Lung (tissue), 12 donors: ENCODE data around the gene TUSC2. TPM values are rescaled to one million over a fixed set of nuclear protein-coding genes. Genes with fewer than 3 reads are reported as not detected.

Experiments used
- ATAC-seq: fragments of 200-7000 bp; cut with Tn5 transposase; one replicate; pipeline ENCODE4 v1.9.1; 2020; ENCODE audit warnings: moderate number of reproducible peaks; ENCODE audit not compliant: insufficient read depth, low FRiP score
- DNase-seq, 3 donors: peaks; one replicate each; pipeline ENCODE4 v3.0.0-alpha.2; 2013 to 2017
- H3K27ac ChIP-seq, 2 donors: one replicate each; pipeline ENCODE4 v1.5.1; 2013; ENCODE audit warnings: mild to moderate bottlenecking in 2 of 2, moderate library complexity in 2 of 2, control low read depth in 1 of 2, inconsistent platforms in 1 of 2, low read depth in 1 of 2, low read length in 1 of 2
- H3K27me3 ChIP-seq, 3 donors: one replicate each; pipeline ENCODE4 v1.5.1; 2013; ENCODE audit warnings: low read length in 2 of 3; ENCODE audit not compliant: control insufficient read depth in 3 of 3, insufficient read depth in 3 of 3
- H3K36me3 ChIP-seq, 4 donors: one replicate each; pipeline ENCODE4 v1.5.1; 2013; ENCODE audit warnings: low read length in 4 of 4, mild to moderate bottlenecking in 1 of 4, moderate library complexity in 1 of 4; ENCODE audit not compliant: control insufficient read depth in 4 of 4, insufficient read depth in 4 of 4
- H3K4me1 ChIP-seq, 5 donors: one replicate each; pipeline ENCODE4 v1.5.1; 2013; ENCODE audit warnings: low read length in 5 of 5, mild to moderate bottlenecking in 2 of 5, moderate library complexity in 1 of 5; ENCODE audit not compliant: control insufficient read depth in 5 of 5, insufficient read depth in 5 of 5
- H3K4me3 ChIP-seq: one replicate; pipeline ENCODE4 v1.5.1; 2013; ENCODE audit warnings: mild to moderate bottlenecking, control low read depth, moderate library complexity
- H3K9ac ChIP-seq, 2 donors: one replicate each; pipeline ENCODE4 v1.5.1; 2013; ENCODE audit warnings: low read length in 2 of 2, control low read depth in 1 of 2; ENCODE audit not compliant: insufficient read depth in 1 of 2
- H3K9me3 ChIP-seq, 4 donors: one replicate each; pipeline ENCODE4 v1.5.1; 2013; ENCODE audit warnings: low read length in 3 of 4, mild to moderate bottlenecking in 1 of 4, moderate library complexity in 1 of 4; ENCODE audit not compliant: control insufficient read depth in 4 of 4, insufficient read depth in 3 of 4
- CTCF ChIP-seq: IDR thresholded peaks from 2 replicates; pipeline ENCODE4 v1.5.1; 2012; ENCODE audit warnings: mild to moderate bottlenecking; ENCODE audit errors: control extremely low read depth, extremely low read depth
- WGBS, 2 donors: extraction: QIAGEN DNeasy Blood & Tissue Kit; methylation state at CpG; one replicate each; pipeline ENCODE4 v1.1.7; 2013; 5-methylcytosine and 5-hydroxymethylcytosine counted together
- polyA plus RNA-seq, 2 donors: library from polyadenylated mRNA; stranded (reverse); fragments of 200-250 nt; gene quantifications; one replicate each; pipeline ENCODE4 v1.2.1, GENCODE V29; 2013
- total RNA-seq, 2 donors: library from RNA; depleted of rRNA in 1 of 2; stranded (reverse); fragments of >200 nt in 1 of 2; gene quantifications; one replicate each; pipeline ENCODE4 v1.2.1, GENCODE V29; 2014 to 2021
- donor health status: control.
- donor health status: control.
- donor health status: Bipolar disorder and iron deficiency.
- donor health status: healthy.
- donor health status: DM: yes; HTN: yes; CAD: no.

TUSC2 gene
- total and polyA plus RNA-seq, 4 donors: 11.1 to 54.5 (median 30.5) TPM

GRCh38 chr3:50330330-50330729, 2.3 kb upstream of the TUSC2 start:
- Histone ChIP-seq H3K4me3 (no peak overlapping the region), H3K4me1 (peaks cover 2 to 22% (median 11%) of the 10 kb centered on the region in 5 donors), H3K9me3 (no peaks in the 10 kb centered on the region), H3K36me3 (peaks cover 27 to 44% (median 35%) of the 10 kb centered on the region in 4 donors), H3K9ac (no peak overlapping the region), H3K27ac (no peak overlapping the region), H3K27me3 (no peaks in the 10 kb centered on the region)
- DNase-seq (no peak), ATAC-seq (no peak)
- 94 to 96% methylated on average over 10 of the region's 10 CpGs for WGBS, 2 donors
- TF ChIP-seq CTCF: no peak

- Histone ChIP-seq H3K4me1 (peaks cover 2 to 32% (median 12%) of the 10 kb centered on the region in 5 donors), H3K27ac (peak overlapping the region in 1 of 2 donors; percentile 89)
These were observed 894 bp downstream of the TUSC2 start for GRCh38 chr3:50327129-50327528.

DNA sequence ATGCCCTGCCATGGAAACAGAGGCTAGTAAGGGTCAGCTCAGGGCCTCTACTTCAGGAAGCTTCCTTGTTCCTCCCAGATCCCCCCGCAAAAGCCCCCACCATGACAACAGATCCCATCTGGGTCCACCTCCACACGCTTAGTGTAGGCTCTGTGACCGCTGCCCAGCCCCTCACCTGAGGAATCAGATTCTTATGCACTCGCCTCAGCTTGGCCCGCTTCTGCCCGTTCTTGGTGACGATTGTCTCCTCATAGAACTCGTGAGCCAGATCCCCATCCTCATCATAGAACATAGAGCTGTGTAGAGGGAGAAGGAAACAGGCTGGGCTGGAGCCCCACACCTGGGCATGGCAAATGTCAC, 1.9 kb downstream of the TUSC2 start:
- no peak overlapping the region for H3K9ac ChIP-seq
- 94% methylated on average over 8 of the region's 8 CpGs for WGBS, 2 donors

More at GRCh38 chr3:50327129-50327528, 894 bp downstream of the TUSC2 start:
- Histone ChIP-seq H3K27me3 (no peaks in the 10 kb centered on the region), H3K36me3 (peaks cover 26 to 41% (median 30%) of the 10 kb centered on the region in 4 donors), H3K9me3 (no peaks in the 10 kb centered on the region), H3K9ac (peak overlapping the region in 1 of 2 donors; percentile 62), H3K4me3 (peak overlapping the region; percentile 86)
- ATAC-seq: no peak
- TF ChIP-seq CTCF: no peak
- 73 to 74% methylated on average over 4 of the region's 4 CpGs for WGBS, 2 donors
- no peak for DNase-seq

More for the DNA sequence above, 1.9 kb downstream of the TUSC2 start:
- H3K27me3 ChIP-seq: no peaks in the 10 kb centered on the region
- no peaks in the 10 kb centered on the region for H3K9me3 ChIP-seq
- H3K36me3 ChIP-seq: peaks cover 17 to 31% (median 21%) of the 10 kb centered on the region in 4 donors
- DNase-seq (no peak), ATAC-seq (no peak)
- H3K4me1 ChIP-seq: peaks cover 2 to 36% (median 13%) of the 10 kb centered on the region in 5 donors
- no peak overlapping the region for H3K27ac ChIP-seq
- H3K4me3 ChIP-seq: no peak overlapping the region
- no peak for TF ChIP-seq CTCF
